OCI-LY3 (cell line): ENCODE results near the gene IFNL1.

Experiments used
- H2AFZ ChIP-seq: fragments of 200-600, 300-600 bp; shearing (Covaris generic); 2 replicates; pipeline ENCODE4 v1.6.0; 2014; ENCODE audit warnings: antibody characterized with exemption, low read depth, low read length
- H3K27ac ChIP-seq: fragments of 200-600, 300-600 bp; sonication (generic); 2 replicates; pipeline ENCODE4 v1.5.1; 2014; ENCODE audit warnings: mild to moderate bottlenecking, low read length, moderate library complexity, mixed read lengths
- H3K27me3 ChIP-seq: fragments of 200-600, 300-600 bp; sonication (generic); 2 replicates; pipeline ENCODE4 v1.6.1; 2014; ENCODE audit warnings: low read depth, low read length, mixed read lengths
- H3K36me3 ChIP-seq: fragments of 200-600, 300-600 bp; sonication (generic); replicated peaks from 2 replicates; pipeline ENCODE3; 2014; ENCODE audit warnings: low read depth, low read length, mixed read lengths
- H3K4me1 ChIP-seq: fragments of 300-600, 200-600 bp; sonication (generic); 2 replicates; pipeline ENCODE4 v1.6.1; 2014; ENCODE audit warnings: low read length, mixed read lengths
- H3K4me2 ChIP-seq: fragments of 200-600, 300-600 bp; sonication (generic); 2 replicates; pipeline ENCODE4 v1.6.1; 2014; ENCODE audit warnings: low read length, mixed read lengths
- H3K4me3 ChIP-seq: fragments of 300-600, 200-600 bp; sonication (generic); 2 replicates; pipeline ENCODE4 v1.5.1; 2014; ENCODE audit warnings: antibody characterized with exemption, mild to moderate bottlenecking, low read length, moderate library complexity
- H3K79me2 ChIP-seq: fragments of 300-600, 200-600 bp; shearing (Covaris generic); 2 replicates; pipeline ENCODE4 v1.6.1; 2014; ENCODE audit warnings: mild to moderate bottlenecking, low read length, mixed read lengths
- H3K9ac ChIP-seq: fragments of 300-600, 200-600 bp; shearing (Covaris generic); 2 replicates; pipeline ENCODE4 v1.6.0; 2014; ENCODE audit warnings: mild to moderate bottlenecking, low read length, moderate library complexity
- H3K9me3 ChIP-seq: fragments of 200-600, 300-600 bp; shearing (Covaris generic); 2 replicates; pipeline ENCODE4 v1.6.1; 2014; ENCODE audit warnings: low read length, mixed read lengths; ENCODE audit not compliant: insufficient read depth
- H4K20me1 ChIP-seq: fragments of 200-600, 300-600 bp; sonication (generic); 2 replicates; pipeline ENCODE4 v1.6.1; 2016; ENCODE audit warnings: low read length, mixed read lengths; ENCODE audit not compliant: insufficient read depth
- EZH2phosphoT487 ChIP-seq: fragments of 200-600 bp; shearing (Covaris generic); IDR thresholded peaks from 2 replicates; pipeline ENCODE4 v1.6.1; 2018; ENCODE audit warnings: antibody characterized with exemption, mixed run types, low read depth
- TF ChIP-seq, protein P1 (sequence below): fragments of 200-600, 300-600 bp; sonication (generic); IDR thresholded peaks from 2 replicates; pipeline ENCODE4 v1.5.1; 2014; ENCODE audit warnings: antibody characterized with exemption, low read length, low read depth

The IFNL1 gene

DNA sequence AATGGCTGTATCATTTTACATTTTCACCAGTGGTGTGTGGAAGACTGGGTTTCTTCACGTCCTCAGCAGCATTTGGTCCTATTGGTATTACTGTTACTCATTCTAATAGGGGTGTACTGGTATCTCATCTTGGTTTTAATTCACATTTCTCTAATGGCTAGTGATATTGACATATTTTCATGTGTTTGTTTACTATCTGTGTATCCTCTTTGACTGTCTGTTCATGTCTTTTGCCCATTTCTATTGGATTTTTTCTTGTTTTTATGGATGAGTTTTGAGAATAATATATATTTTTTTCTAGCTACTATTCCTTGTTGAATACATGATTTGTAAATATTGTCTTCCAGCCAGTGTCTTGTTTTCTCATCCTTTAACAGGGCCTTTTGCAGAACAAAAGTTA lies 14.2 kb upstream of the IFNL1 start:
- Histone ChIP-seq H4K20me1 (no peaks in the 10 kb centered on the region), H3K27ac (no peak overlapping the region), H3K4me3 (no peak overlapping the region), H2AFZ (no peak overlapping the region), H3K27me3 (no peaks in the 10 kb centered on the region), H3K9ac (no peak overlapping the region), H3K4me1 (peaks cover 4% of the 10 kb centered on the region), H3K79me2 (no peaks in the 10 kb centered on the region), H3K36me3 (peaks cover 3% of the 10 kb centered on the region), H3K4me2 (no peak overlapping the region), H3K9me3 (peaks cover 17% of the 10 kb centered on the region; the same call in 1 of the 2 replicates)
- TF ChIP-seq, protein P1, sequence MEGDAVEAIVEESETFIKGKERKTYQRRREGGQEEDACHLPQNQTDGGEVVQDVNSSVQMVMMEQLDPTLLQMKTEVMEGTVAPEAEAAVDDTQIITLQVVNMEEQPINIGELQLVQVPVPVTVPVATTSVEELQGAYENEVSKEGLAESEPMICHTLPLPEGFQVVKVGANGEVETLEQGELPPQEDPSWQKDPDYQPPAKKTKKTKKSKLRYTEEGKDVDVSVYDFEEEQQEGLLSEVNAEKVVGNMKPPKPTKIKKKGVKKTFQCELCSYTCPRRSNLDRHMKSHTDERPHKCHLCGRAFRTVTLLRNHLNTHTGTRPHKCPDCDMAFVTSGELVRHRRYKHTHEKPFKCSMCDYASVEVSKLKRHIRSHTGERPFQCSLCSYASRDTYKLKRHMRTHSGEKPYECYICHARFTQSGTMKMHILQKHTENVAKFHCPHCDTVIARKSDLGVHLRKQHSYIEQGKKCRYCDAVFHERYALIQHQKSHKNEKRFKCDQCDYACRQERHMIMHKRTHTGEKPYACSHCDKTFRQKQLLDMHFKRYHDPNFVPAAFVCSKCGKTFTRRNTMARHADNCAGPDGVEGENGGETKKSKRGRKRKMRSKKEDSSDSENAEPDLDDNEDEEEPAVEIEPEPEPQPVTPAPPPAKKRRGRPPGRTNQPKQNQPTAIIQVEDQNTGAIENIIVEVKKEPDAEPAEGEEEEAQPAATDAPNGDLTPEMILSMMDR = no peak
- TF ChIP-seq EZH2phosphoT487 = no peak

DNA sequence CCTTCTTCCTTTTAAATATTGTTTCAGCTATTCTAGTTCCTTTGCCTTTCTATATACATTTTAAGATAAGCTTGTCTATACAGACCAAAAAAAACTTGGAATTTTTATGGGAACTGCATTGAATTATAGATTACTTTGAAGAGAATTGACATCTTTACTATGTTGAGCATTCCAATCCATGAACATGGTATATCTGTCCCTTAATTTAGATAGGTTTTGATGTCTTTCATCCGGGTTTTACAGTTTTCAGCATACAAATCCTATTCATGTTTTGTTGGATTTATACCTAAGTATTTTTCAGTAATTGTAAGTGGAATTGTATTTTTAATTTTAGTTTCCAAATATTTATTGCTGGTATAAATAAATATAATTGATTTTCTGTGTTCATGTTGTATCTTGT lies 12.2 kb upstream of the IFNL1 start:
- Histone ChIP-seq H3K79me2 (no peaks in the 10 kb centered on the region), H3K4me1 (peaks cover 13% of the 10 kb centered on the region), H3K9ac (no peak overlapping the region), H3K4me2 (no peak overlapping the region), H3K4me3 (no peak overlapping the region), H4K20me1 (no peaks in the 10 kb centered on the region), H3K27ac (no peak overlapping the region), H2AFZ (no peak overlapping the region), H3K36me3 (peaks cover 5% of the 10 kb centered on the region), H3K9me3 (peaks cover 20% of the 10 kb centered on the region; the same call in 1 of the 2 replicates), H3K27me3 (no peaks in the 10 kb centered on the region)
- no peak for TF ChIP-seq EZH2phosphoT487
- TF ChIP-seq, protein P1 = no peak

DNA sequence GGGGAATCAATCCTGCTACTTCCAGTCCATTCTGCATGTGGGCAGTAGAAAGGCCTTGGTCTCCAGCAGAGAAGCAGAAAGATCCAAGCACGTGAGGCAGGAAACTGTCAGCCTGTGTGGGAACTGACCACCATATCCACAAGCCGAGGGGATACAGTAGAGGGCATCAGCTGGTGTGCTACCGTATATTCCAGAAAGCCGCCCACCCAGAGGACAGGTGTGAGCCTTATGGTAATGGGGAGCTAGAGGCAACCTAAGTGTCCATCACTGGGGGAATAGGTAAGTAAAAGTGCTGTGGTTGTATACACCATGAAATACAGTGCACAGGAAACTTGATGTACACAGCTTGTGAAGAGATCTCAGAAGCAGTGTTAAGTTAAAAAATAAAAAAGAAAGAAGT lies 2.8 kb upstream of the IFNL1 start:
- Histone ChIP-seq H3K36me3 (peaks cover 4% of the 10 kb centered on the region), H2AFZ (no peak overlapping the region), H3K9me3 (peaks cover 18% of the 10 kb centered on the region), H3K4me3 (no peak overlapping the region), H3K79me2 (no peaks in the 10 kb centered on the region), H3K4me1 (peaks cover 10% of the 10 kb centered on the region), H3K27me3 (no peaks in the 10 kb centered on the region), H3K27ac (no peak overlapping the region), H4K20me1 (no peaks in the 10 kb centered on the region), H3K4me2 (no peak overlapping the region), H3K9ac (no peak overlapping the region)
- TF ChIP-seq, protein P1 = no peak
- TF ChIP-seq EZH2phosphoT487 = no peak

DNA sequence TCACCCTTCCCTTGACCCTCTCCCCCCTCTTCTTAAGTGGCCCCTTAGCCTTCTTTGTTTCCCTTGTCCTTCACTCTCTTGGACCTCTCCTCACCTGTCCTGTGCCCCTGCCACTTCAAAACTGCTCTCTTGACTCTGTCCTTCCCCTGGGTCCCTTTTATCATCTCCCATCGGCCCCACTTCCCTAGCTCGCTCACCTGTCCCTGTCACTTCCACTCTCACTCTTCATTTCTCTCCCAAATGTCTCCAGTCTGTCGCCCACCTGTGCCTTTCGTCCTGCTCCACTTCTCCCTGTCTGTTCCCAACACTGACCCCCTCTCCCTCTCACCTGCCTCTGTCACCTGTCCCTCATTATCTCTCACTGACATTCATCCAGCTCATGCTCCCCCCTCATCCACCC lies 699 bp downstream of the IFNL1 start:
- no peak for TF ChIP-seq EZH2phosphoT487
- TF ChIP-seq, protein P1 = no peak
- Histone ChIP-seq H3K4me3 (no peak overlapping the region), H3K4me1 (peaks cover 10% of the 10 kb centered on the region), H3K79me2 (no peaks in the 10 kb centered on the region), H3K4me2 (no peak overlapping the region), H4K20me1 (no peaks in the 10 kb centered on the region), H3K27me3 (no peaks in the 10 kb centered on the region), H3K9me3 (no peaks in the 10 kb centered on the region), H3K27ac (no peak overlapping the region), H3K9ac (no peak overlapping the region), H2AFZ (no peak overlapping the region), H3K36me3 (no peaks in the 10 kb centered on the region)
